H1 (cell line): ENCODE results near the gene DYNC1H1.

ENCODE experiments used
- EP300 ChIP-seq, 2 experiments: IDR thresholded peaks; 1 replicate in 1 of 2; 2 replicates in 1 of 2; pipeline ENCODE4 v1.6.1; 2011 to 2012; ENCODE audit warnings: low read depth in 2 of 2, low read length in 2 of 2, mild to moderate bottlenecking in 2 of 2, borderline replicate concordance in 1 of 2, inconsistent platforms in 1 of 2, moderate library complexity in 1 of 2
- GTF2F1 ChIP-seq: IDR thresholded peaks from 2 replicates; pipeline ENCODE4 v1.6.1; 2012; ENCODE audit warnings: low read depth, low read length, improper control_type of control experiment, borderline replicate concordance
- TF ChIP-seq, protein P1 (sequence below), 3 experiments: IDR thresholded peaks; 1 replicate in 2 of 3; 2 replicates in 1 of 3; pipeline versions ENCODE4 v1.5.1 to v1.6.1; 2011; ENCODE audit warnings: low read length in 3 of 3, mild to moderate bottlenecking in 3 of 3, inconsistent platforms in 2 of 3, low read depth in 1 of 3, moderate library complexity in 1 of 3; ENCODE audit not compliant: insufficient read depth in 1 of 3; ENCODE audit errors: control extremely low read depth in 1 of 3

DNA sequence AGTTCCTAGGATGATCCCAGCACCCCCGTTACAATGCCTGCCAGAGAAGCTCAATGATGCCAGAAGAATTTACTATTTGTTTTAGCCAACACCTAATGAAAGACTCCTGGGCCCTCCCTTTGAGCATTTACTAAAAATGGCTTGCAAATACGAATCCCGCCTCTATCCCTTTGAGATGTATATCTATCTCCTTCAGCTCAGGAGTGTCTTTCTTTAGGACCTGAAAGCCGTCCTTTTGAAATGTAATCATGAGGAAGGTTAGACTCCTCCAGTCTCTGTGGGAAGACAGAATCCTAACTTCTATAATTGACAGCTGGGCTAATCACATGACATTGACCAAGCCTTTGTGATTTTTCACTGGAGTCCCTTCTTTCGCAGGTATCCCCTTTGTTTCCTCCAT lies 19.2 kb upstream of the DYNC1H1 start:
- no peak for TF ChIP-seq GTF2F1
- TF ChIP-seq EP300 (IDR thresholded peaks at IDR 0.05; ENCODE audit: borderline replicate concordance in 1 of 2, low read depth in 2 of 2, low read length in 2 of 2): no peak; a peak in 1 of 3 replicates
- TF ChIP-seq, protein P1, sequence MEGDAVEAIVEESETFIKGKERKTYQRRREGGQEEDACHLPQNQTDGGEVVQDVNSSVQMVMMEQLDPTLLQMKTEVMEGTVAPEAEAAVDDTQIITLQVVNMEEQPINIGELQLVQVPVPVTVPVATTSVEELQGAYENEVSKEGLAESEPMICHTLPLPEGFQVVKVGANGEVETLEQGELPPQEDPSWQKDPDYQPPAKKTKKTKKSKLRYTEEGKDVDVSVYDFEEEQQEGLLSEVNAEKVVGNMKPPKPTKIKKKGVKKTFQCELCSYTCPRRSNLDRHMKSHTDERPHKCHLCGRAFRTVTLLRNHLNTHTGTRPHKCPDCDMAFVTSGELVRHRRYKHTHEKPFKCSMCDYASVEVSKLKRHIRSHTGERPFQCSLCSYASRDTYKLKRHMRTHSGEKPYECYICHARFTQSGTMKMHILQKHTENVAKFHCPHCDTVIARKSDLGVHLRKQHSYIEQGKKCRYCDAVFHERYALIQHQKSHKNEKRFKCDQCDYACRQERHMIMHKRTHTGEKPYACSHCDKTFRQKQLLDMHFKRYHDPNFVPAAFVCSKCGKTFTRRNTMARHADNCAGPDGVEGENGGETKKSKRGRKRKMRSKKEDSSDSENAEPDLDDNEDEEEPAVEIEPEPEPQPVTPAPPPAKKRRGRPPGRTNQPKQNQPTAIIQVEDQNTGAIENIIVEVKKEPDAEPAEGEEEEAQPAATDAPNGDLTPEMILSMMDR (IDR thresholded peaks at IDR 0.05; ENCODE audit: control extremely low read depth in 1 of 3, insufficient read depth in 1 of 3, low read depth in 1 of 3, low read length in 3 of 3): no peak
